GM19438 (cell line): ENCODE results near the gene ADGRB3.
"Not testable (repeated sequence)": the region's sequence is repeated elsewhere in the genome, so short reads cannot be mapped to it uniquely, and the experiment has no call there.

Experiments
- ATAC-seq: cut with Tn5 transposase; IDR thresholded peaks from one replicate; pipeline ENCODE4 v1.9.1; 2021; ENCODE audit warnings: low read depth; ENCODE audit not compliant: unreplicated experiment

The ADGRB3 gene

GRCh38 chr6:69096681-69097080 is 461.6 kb downstream of the ADGRB3 start:
- no peak for ATAC-seq

GRCh38 chr6:69097948-69098347 is 462.9 kb downstream of the ADGRB3 start:
- ATAC-seq: no peak

- no peak for ATAC-seq
These were observed 463.8 kb downstream of the ADGRB3 start for GRCh38 chr6:69098910-69099309.

- ATAC-seq: no peak
These were observed 465.7 kb downstream of the ADGRB3 start for GRCh38 chr6:69100772-69101171.

GRCh38 chr6:69102416-69102815 is 467.3 kb downstream of the ADGRB3 start:
- no peak for ATAC-seq

GRCh38 chr6:69105288-69105687 is 470.2 kb downstream of the ADGRB3 start:
- no peak for ATAC-seq

- no peak for ATAC-seq
These were observed 471.4 kb downstream of the ADGRB3 start for GRCh38 chr6:69106511-69106910.

GRCh38 chr6:69111301-69111700 is 476.2 kb downstream of the ADGRB3 start:
- no peak for ATAC-seq

- ATAC-seq: no peak
These were observed 481.6 kb downstream of the ADGRB3 start for GRCh38 chr6:69116658-69117057.

GRCh38 chr6:69121461-69122406 is 486.7 kb downstream of the ADGRB3 start:
- not testable (repeated sequence) for ATAC-seq

GRCh38 chr6:69122407-69122773 is 487.3 kb downstream of the ADGRB3 start:
- no peak for ATAC-seq

GRCh38 chr6:69128411-69128810 is 493.3 kb downstream of the ADGRB3 start:
- ATAC-seq: no peak

- no peak for ATAC-seq
These were observed 494.0 kb downstream of the ADGRB3 start for GRCh38 chr6:69129046-69129445.

GRCh38 chr6:69135927-69136326 is 500.8 kb downstream of the ADGRB3 start:
- no peak for ATAC-seq

- ATAC-seq: no peak
These were observed 503.1 kb downstream of the ADGRB3 start for GRCh38 chr6:69138148-69138547.

- ATAC-seq: no peak
These were observed 503.9 kb downstream of the ADGRB3 start for GRCh38 chr6:69138893-69139494.

GRCh38 chr6:69145062-69145461 is 510.0 kb downstream of the ADGRB3 start:
- no peak for ATAC-seq

- no peak for ATAC-seq
These were observed 511.3 kb downstream of the ADGRB3 start for GRCh38 chr6:69146385-69146784.

- ATAC-seq: no peak
These were observed 520.4 kb downstream of the ADGRB3 start for GRCh38 chr6:69155467-69155866.

GRCh38 chr6:69162811-69163210 is 527.7 kb downstream of the ADGRB3 start:
- ATAC-seq: no peak

- no peak for ATAC-seq
These were observed 529.6 kb downstream of the ADGRB3 start for GRCh38 chr6:69164564-69165229.
